ENCODE measurements around the gene EPB41L1. TPM values are rescaled to one million over a fixed set of nuclear protein-coding genes. Genes with fewer than 3 reads are reported as not detected.

The EPB41L1 gene
- total RNA-seq, 1 donor from 2014 or later, result 7.3 TPM

DNA sequence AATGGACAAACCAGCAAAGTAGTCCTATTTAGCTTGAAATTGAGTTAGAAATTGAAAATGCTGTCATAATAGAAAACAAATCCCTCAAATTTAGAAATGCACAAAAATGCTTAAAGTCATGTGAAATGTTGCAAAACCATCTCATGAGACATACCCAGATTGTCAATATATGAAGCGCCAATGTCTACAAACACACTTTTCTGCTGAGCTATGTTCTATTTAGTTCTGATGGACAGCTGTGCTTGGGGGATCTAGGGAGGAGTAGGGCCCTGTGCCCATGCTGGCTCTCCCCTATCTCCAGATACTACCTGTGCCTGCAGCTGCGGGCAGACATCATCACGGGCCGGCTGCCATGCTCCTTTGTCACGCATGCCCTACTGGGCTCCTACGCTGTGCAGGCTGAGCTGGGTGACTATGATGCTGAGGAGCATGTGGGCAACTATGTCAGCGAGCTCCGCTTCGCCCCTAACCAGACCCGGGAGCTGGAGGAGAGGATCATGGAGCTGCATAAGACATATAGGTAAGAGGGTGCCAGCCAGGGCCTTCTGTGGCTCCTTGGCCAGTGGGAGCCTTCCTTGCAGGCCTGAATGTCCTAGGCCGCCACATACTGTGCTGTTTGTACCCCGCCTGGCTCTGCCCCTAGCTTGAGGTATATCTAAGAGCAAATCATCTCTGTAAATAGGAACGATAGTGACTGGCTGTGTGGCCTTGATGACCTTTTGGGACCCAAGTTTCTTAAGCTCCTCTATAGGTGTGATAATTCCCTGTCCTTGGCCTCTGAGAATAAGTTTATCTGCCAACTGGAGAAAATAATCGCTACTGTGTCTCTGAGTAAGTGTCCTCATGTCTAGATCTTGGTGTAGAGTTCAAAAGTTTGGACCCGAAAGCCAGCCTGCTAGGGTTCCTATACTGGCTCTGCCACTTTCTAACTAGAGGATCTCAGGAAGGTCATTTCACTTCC lies 30.6 kb downstream of the EPB41L1 start:
- no peak for DNase-seq (ENCODE audit: low read depth in 2 of 2)

DNA sequence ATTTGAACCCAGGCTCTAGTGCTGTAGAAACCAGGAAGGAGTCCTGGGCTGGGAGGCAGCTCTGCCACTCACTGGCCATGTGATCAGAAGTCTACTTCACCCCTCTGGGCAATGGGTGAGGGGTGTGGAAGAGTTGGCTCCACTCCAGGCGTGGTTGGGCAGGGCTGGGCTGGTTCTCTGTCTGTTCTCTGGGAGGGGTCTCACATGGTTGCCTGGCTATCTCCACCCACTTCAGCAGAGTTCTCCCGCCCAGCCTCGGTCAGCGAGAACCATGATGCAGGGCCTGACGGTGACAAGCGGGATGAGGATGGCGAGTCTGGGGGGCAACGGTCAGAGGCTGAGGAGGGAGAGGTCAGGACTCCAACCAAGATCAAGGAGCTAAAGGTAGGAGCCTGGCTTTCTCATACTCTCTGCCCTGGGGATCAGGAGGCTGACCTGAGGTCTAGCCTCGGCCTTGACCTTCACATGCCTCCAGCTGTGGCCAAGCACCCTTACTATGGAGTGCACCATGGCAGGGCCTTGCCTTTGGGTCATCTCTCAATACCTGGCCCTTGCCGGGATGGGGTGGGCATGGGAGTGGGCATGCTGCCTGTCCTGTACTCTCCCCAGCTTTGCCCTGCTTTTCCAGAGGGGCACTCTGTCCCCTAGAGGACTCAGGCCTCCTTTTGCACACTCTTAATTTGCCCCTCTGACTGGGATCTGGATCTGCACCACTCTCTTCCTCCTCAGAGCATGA lies 39.6 kb downstream of the EPB41L1 start:
- no peak for DNase-seq (ENCODE audit: low read depth in 2 of 2)

DNA sequence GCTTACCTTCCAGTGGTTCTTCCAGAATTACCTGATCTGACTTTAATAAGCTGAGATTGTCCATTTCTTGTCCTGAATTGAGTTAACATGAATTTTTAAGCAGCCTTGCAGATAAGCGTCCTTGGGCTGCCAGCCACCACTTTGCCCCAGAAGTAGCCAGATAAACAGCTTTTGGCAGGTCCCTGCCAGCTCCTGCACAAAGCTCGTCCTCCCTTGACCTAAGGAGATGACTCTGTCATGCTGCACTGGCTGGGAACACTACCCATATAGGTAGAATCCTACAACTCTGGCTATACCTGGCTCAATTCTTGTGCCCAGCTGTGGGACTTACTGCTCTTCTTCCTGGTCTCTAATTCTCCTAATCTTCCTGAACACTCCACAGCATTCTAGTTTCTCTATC lies 42.1 kb downstream of the EPB41L1 start:
- no peak for DNase-seq (ENCODE audit: low read depth in 2 of 2)

DNA sequence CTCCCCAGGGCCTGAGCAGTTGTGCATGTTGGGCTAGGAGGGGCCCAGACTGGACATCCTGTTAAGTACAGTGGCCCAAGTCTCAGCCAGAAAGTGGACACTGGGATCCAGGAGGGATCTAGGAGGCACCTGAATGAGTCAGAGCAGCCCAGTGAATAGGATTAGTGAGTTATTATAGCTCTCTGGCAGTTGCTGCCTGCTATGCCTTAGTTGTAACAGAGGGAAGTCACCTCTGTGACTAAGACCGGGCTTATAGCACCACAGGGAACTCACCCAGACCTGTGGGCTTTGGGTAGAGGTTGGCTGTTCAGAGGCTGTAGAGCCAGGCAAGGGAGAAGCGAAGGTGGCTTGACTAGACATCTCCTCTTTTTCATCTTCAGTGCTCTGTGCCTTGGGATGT lies 42.7 kb downstream of the EPB41L1 start:
- no peak for DNase-seq (ENCODE audit: low read depth in 2 of 2)

DNA sequence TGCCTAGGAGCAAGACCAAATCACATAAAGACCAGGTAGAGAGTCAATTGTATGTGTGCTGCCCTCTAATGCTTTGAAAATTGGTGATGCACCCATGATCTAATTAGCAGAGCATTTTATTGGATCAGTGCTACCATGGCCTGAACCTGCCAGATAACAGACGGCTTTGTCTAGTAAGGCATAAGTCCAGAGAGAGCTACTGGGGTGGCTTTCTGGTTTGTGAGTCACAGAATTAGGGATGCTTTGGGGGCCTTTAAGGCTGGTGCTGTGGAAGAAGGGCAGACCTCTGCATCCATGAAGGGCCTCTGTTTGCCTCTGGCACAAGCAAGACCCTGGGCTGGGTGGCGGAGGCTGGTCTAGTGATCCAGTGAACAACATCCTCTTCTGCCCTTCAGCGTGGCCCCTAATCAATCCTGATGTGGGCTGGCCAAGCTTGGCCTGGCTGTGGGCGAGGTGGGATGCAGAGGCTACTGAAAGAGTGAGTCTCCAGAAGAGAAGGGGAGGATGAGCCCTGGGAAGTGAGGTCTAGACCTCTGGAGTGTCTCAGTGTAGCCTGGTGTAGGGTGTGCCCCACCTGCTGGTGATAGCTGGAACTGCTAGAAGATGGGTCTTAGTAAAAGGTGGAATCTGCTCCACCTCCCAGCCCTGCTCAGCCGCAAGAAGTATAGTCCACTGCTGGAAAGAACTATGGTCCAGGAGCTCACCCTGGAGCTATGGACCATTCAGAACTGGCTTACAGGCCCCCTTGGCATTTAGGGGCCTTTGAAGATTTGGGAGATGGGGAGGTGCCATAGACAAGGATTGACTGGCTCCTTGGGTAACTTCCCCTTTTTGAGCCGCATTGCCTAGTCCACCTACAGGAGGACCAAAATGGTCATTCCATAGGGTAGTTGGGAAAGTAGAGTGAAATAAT lies 45.1 kb downstream of the EPB41L1 start:
- peak; percentile 47 to 77 for DNase-seq (ENCODE audit: low read depth in 2 of 2)

DNA sequence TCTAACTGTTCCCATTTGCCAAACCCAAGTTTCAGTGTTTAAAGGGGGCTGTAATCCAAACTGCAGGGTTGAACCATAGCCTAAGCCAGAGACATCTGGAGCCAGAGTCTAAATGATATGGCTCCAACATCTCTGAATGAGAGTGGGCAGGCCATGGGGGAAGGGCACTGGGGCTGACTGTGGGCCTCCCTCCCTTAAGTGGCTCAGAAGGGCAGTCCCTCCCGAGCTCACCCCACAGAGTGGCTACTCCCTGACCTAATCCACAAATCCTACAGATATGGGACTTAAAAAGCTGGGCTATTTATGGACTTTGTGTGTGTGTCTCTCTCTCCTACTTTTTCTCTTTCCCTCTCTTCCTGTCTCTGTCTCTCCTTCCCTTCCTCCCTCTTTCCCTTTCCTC lies 45.9 kb downstream of the EPB41L1 start:
- no peak for DNase-seq (ENCODE audit: low read depth in 2 of 2)

DNA sequence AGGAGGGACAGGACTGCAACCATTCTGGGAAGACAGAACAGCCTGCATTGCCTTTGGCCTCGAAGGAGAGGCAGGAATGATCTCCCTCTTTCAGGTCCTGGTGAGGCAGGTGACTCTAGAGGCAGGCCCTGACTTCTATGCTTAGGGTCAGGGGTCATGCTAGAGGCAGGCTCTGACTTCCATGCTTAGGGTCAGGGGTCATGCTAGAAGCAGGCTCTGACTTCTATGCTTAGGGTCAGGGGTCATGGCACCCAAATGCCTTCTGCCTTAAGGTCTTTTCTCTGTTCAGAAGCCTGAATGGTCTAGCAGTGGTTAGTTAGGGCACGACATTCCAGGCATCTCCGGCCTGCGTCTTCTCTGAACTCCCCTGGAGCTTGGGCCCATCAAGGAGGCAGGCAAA lies 46.7 kb downstream of the EPB41L1 start:
- DNase-seq (ENCODE audit: low read depth in 2 of 2), result no peak

DNA sequence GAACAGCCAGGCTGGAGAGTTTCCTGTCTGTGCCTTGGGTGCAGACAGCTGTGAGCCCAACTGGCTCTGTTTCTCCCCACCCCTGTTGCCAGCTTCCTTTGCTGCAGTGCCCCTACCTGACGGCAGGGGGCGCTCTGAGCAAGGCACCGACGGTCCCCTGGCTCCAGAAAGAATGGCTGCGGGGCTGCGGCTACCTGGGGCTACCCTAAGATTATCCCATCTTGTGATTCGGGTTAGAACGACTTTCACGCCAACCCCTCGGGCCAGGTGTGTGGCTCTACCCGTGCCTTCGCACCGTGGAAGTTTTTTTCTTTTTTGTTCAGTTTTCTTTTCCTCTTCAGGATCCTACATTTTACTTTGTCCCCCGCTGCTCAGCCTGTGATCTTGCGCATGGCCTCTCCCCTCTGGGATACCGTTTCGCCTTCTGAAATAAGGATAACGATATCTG lies 48.4 kb downstream of the EPB41L1 start:
- peak in 1 of 2 donors; percentile 36 for DNase-seq (ENCODE audit: low read depth in 2 of 2)

DNA sequence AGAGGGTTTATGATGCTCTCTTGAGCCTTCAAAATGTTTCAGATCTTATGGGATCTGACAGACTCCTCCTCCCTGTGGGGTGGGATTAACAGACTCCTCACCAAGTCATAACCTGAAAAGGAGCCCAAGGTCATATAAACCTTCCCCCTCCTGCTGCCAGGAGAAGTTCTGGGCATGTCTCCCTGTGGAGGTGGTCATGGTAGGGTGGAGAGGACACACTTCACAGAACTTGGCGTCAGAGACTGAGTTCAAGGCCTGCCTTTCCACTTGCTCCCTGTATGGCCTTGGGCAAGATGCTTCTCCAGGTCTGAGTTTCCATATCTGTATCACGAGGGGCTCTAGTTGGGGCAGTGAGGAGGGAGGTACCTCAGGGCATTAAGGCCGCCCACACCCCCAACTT lies 49.3 kb downstream of the EPB41L1 start:
- DNase-seq (ENCODE audit: low read depth in 2 of 2), result no peak

DNA sequence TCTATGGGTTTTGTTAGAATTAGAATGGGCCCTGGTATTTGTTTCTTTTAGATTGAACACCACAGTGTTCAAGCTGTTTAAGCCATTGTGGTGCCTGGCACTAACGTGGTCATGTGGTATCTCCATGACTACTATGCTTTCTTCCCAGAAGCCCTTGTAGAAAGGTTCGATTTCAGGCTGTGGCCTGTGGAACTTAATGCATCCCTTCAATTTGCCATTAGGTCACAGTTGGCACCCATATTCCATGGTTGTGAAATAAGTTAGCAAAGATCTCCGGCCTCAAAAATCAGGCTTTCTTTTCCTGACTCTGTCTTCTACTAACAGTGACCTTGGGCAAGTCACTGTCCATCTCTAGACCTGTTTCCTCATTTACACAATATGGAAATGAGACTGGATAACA lies 50.5 kb downstream of the EPB41L1 start:
- DNase-seq (ENCODE audit: low read depth in 2 of 2), result no peak

DNA sequence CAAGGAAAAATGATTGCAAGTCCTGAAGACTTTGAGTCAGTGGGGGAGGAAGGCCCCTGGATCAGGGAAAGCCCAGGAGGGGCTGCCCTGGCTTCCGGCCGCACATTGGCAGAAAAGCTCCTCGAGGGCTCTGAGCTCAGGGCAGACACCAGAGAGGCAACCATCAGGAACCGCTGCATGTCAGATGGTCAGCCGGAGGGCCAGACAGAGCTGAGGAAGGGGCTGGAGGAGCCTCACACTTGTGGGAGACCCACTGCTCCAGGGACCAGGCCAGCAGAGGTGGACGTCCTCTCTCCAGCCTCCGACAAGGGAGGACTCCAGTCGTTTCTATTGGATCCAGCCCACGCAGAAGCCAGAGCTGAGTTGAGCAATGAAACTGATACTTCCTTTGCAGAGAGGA lies 51.5 kb downstream of the EPB41L1 start:
- DNase-seq (ENCODE audit: low read depth in 2 of 2), result no peak

DNA sequence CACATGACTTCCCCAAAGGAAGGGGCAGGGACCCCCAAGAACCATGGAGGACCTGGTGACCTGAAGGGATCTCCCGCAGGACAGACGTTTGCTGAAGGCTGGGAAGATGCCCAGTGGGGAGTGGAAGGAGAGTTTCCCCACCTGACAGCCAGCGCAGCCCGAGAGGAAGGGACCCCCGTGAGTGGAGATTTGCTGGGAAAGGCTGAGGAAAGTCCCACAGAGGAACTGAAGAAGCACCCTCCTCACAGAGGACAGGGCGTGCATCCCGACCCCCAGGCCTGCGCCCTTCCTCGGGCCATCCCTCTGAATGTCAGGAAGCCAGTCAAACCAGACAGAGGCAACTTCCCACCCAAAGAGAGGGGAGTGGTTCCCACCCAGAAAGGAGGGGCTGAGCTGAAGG lies 52.1 kb downstream of the EPB41L1 start:
- DNase-seq (ENCODE audit: low read depth in 2 of 2), result no peak

DNA sequence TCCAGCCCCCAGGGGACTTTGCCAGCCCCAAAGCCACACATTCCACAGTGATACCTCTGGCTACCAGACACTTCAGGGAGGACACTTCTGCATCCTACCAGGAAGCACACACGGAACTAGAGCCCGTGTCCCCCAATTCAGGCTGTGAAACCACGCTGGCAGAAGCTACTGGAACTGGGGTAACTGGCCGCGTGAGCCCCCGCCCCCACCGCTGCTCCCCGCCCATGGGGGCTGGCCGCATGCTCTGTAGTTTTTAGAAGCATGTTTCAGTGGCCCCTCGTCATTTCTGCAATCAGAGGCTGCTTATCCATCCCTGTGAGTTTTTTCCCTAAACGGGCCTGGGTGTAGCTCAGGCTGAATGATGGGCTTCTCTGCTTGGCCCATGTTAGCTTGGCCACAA lies 53.1 kb downstream of the EPB41L1 start:
- no peak for DNase-seq (ENCODE audit: low read depth in 2 of 2)

DNA sequence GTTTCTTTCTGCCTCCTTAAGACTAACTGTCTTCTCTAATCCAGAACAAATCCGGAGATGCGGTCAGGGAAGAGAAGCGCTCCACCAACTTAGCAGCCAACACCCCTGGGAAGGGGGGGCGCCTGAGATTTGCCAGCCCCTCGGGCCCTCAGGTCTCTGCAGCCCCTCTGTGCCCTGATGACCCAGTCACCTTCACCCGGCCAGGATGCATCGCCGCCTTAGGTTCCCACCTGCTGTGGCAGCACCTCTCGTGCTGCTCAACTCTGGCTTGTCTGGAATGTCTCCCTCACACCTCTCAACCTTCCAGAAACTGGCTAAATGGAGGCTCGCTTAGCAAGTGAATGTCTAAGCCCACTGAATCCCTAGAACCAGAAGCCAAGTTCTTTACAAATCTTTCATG lies 53.7 kb downstream of the EPB41L1 start:
- no peak for DNase-seq (ENCODE audit: low read depth in 2 of 2)

DNA sequence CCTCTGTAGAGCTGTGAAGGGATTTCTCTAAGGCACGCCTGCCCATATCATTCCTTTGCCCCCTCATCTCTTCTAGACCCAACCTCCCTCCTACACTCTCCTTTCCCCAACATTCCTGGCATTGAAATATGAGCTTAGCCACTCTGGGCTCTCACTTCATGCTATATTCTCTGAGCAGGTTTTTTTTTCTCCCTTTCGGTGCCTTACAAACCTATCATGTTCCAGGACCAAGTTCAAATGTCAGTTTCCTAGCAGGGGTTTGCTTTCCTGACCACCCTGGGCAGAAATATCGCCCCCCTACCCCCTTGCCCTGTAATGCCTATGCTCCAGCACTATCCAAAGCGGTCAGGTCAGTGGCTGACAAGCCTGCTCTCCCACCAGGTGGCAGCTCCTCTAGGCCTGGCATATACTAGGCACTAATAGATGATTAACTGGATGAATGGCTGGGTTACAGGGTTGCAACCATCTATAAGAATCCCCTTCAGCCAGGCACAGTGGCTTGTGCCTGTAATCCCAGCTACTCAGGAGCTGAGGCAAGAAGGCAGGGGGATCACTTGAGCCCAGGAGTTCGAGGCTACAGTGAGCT lies 56.0 kb downstream of the EPB41L1 start:
- DNase-seq (ENCODE audit: low read depth in 2 of 2), result no peak

DNA sequence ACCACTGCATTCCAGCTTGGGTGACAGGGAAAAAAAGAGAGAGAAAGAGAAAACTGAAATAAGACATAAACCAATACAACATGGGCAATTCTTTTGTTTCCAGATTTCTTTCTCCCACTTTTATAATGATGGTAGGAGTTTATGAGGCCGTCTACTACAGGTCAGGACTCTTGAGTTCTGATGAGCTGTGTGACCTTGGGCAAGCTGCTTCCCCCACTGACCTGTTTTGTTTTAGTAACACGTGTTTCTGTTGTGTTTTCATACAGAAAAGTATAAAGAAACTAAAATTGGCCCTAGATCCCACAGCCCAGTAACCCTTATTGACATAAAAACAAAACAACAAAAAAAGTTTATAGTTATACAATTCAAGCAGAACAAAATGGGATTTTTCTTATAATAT lies 58.8 kb downstream of the EPB41L1 start:
- no peak for DNase-seq (ENCODE audit: low read depth in 2 of 2)

DNA sequence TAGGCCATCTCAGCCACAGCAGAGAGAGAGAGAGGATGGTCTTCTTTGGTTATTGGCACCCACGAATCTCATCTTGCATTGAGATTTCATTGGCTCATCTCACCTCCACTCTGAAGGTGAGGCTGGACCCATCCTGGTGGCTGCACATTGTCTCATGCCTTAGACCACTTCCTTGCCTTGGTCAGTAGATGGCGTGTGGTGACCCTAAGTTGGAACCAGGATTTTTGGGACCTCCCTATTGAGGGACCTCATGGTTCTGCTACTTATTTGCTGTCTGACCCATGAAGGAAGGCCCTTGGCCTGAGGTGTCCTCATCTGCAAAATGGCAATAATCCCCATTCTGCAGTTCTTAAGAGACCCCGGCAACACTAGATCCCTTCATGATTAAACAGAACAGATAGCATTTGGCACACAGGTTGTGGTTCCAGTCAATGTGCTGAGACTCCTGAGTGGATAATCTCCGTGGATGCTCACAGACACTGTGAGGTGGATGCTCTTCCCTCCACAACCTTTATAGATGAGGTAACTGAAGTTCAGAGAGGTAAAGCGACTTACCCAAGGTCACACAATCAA lies 60.2 kb downstream of the EPB41L1 start:
- DNase-seq (ENCODE audit: low read depth in 2 of 2), result peak in 1 of 2 donors; percentile 31

DNA sequence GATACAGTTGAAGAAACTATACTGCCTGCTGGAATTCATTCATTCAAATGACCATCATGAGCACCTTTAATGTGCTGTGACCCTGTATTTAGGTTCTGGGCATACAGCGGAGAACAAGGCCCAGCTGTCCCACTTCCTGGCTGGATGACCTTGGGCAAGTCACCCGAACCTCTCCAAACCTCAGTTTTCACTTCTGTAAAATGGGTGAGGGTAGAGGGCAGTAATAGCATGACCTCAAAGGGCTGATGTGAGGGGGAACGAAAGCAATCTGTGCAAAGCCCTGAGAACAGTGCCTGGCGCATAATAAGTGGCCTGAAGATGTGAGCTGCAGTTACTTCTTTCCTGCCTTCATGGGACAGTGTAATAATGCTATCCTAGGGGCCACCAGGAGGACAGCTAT lies 61.2 kb downstream of the EPB41L1 start:
- DNase-seq (ENCODE audit: low read depth in 2 of 2), result no peak

DNA sequence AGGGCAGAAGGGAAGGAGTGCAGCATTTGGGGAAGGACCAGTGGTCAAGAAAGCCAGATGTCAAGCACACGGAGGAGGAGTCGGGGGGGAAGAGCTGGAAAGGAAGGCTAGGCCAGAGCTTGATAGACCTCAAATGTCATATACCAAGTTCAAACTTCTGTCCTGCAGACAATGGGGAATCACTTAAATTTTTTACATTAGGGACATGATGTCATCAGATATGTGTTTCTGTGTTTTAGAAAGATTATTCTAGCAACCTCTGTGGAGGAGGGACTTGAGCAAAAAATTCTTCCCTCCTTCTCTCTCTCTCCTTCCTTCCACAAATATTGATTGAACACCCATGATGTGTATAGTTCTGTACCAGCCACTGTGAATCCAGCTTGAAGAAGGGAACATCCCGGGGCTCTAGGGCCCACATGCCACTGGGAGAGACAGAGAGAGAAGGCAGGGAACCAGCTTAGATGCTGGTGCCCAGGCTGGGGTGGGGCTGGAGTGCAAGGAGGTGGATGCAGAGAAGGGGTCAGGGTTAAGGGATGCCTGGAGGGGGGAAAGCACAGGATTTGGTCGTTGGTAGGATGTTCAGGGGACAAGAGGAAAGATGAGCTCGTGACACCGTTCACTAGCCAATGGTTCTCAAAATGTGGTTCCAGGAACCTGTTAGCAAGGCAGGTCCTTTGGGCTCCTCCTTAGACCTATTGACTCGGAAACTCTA lies 61.9 kb downstream of the EPB41L1 start:
- no peak for DNase-seq (ENCODE audit: low read depth in 2 of 2)

DNA sequence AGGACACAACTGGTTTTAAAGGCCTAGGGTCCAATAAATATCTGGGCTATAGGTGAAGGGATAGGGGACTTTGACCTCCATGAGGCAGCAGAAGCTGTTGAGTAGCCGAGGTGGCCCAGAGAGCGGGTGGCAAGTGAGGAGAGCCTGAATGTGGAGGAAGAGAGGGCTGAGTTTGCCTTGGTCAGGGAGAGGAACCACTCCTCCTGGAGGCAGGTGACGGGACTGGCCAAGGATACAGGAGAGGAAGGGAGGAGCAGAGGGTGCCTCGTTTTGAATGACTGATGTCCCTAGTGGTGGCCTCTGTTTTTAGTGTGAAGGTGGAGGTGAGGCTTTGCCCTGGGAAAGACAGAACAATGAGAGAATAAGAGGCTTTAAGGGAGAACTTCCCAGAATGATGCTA lies 62.7 kb downstream of the EPB41L1 start:
- DNase-seq (ENCODE audit: low read depth in 2 of 2), result no peak

Data from dermis microvascular lymphatic vessel endothelial cell (primary cell).